ENCODE results near the gene NFIA.
A peak's percentile ranks its signal among the peaks of the same experiment; 100 is the strongest.

The NFIA gene

DNA sequence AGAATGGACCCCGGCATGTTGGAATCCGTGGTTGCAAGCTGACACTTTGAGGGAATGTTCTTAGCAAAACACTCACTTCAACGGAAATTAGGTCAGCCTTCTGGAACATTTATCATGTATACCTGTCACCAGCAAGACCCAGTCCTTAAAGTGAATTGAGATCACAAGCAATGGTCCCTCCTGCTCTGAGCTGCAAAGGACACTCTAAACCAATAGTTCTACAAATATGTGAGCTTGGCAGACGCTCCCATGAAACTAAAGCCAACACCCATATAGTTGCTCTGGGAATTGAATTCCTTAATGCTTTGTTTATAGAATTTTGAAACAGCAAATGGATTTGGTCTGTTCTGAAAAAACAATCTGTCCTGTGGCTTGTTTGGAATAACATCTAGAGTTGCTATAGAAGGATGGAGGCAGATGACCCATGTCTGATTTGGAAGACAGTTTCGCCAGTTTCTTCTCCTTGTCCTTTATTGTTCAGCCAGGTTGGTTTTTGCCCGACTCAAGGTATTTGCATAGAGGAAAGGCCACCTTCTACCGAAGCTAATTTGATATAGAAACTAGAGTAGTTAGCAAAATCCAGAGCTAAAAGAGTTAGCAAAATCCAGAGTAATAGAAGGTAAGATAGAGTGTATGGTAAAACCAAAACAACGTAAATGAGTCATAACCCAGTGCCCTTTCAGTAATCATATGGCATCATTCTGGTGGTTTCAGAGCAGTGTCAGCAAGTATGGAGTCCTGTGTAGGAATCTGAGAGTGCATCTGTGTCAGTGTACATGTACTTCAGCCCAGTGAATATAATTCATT lies 236.2 kb downstream of the NFIA start:
- H3K27me3 ChIP-seq (ENCODE audit: control insufficient read depth, insufficient read depth, low read length): no peaks in the 10 kb centered on the region

DNA sequence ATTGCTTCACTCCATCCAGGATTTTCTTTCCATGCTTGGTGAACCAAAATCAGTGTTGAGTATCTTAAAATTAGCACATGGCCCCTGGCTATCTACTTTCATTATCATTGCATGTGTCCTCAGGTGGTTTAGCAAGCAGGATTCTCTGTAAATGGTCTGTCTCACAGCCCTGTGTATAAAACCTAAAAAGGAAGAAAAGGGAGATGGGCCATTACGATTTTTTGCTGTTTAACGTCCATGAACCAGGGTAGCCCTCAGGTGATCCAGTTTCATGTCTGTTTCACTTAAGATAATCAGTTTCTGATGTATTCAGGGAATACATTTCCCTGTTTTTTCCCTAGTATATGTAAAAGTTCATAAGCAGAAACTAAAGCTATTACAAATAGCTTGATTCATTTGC lies 238.2 kb downstream of the NFIA start:
- Histone ChIP-seq H3K27me3 (ENCODE audit: control insufficient read depth, insufficient read depth, low read length) (no peaks in the 10 kb centered on the region), H3K4me3 (ENCODE audit: low read depth, low read length) (no peak overlapping the region), H3K9ac (no peak overlapping the region), H3K9me3 (ENCODE audit: control insufficient read depth, low read length) (no peaks in the 10 kb centered on the region), H2AFZ (no peak overlapping the region), H3K36me3 (ENCODE audit: control insufficient read depth, insufficient read depth, low read length) (no peaks in the 10 kb centered on the region), H3K79me2 (no peaks in the 10 kb centered on the region), H3K4me2 (ENCODE audit: low read length) (no peak overlapping the region), H3K27ac (no peak overlapping the region), H3K4me1 (peaks cover 17% of the 10 kb centered on the region)
- TF ChIP-seq, protein P1, sequence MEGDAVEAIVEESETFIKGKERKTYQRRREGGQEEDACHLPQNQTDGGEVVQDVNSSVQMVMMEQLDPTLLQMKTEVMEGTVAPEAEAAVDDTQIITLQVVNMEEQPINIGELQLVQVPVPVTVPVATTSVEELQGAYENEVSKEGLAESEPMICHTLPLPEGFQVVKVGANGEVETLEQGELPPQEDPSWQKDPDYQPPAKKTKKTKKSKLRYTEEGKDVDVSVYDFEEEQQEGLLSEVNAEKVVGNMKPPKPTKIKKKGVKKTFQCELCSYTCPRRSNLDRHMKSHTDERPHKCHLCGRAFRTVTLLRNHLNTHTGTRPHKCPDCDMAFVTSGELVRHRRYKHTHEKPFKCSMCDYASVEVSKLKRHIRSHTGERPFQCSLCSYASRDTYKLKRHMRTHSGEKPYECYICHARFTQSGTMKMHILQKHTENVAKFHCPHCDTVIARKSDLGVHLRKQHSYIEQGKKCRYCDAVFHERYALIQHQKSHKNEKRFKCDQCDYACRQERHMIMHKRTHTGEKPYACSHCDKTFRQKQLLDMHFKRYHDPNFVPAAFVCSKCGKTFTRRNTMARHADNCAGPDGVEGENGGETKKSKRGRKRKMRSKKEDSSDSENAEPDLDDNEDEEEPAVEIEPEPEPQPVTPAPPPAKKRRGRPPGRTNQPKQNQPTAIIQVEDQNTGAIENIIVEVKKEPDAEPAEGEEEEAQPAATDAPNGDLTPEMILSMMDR (IDR thresholded peaks at IDR 0.05): no peak

More for the DNA sequence above, 236.2 kb downstream of the NFIA start:
- no peaks in the 10 kb centered on the region for H3K36me3 ChIP-seq (ENCODE audit: control insufficient read depth, insufficient read depth, low read length)
- TF ChIP-seq, protein P1 (IDR thresholded peaks at IDR 0.05): no peak
- peaks cover 12% of the 10 kb centered on the region for H3K4me1 ChIP-seq
- H3K4me2 ChIP-seq (ENCODE audit: low read length): peak overlapping the region; percentile 32
- no peak overlapping the region for H3K4me3 ChIP-seq (ENCODE audit: low read depth, low read length)
- H3K9me3 ChIP-seq (ENCODE audit: control insufficient read depth, low read length): no peaks in the 10 kb centered on the region
- no peak overlapping the region for H3K9ac ChIP-seq
- no peak overlapping the region for H2AFZ ChIP-seq
- no peaks in the 10 kb centered on the region for H3K79me2 ChIP-seq
- H3K27ac ChIP-seq: peak overlapping the region; percentile 20

DNA sequence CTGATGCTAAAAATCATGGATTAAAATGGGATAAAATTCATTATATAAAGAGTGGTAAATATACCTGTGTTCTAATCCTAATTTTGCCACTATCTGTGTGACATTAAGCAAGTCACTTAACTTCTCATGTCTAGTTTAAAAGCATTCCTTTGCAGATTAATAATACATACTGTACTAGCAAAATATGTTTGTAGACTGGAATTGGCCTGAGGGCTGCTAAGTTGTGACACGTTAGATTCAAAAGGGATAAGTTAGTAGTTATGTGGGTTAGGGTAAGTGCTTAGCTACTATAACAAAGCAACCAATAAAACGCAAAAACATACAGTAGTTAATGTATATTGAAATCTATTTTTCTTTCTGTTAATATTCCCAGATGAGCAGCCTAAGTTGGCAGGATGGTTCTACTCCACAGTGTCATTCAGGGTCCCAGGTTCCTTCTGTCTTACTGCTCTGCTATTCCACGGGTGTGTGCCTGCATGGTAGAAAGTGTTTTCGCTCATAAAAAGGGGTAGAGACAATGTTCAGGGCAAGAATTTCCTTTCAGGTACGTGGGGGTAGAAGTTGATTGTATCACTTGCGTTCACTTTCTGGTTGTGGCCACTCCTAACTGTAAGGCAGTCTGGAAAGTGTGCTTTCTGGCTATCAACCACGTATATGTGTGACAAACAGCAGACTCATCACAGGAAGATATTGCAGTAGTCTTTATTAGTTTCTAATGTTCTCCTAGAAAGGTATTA lies 239.8 kb downstream of the NFIA start:
- H2AFZ ChIP-seq: no peak overlapping the region
- H3K4me3 ChIP-seq (ENCODE audit: low read depth, low read length): no peak overlapping the region
- peaks cover 17% of the 10 kb centered on the region for H3K4me1 ChIP-seq
- TF ChIP-seq, protein P1 (IDR thresholded peaks at IDR 0.05): no peak
- no peaks in the 10 kb centered on the region for H3K36me3 ChIP-seq (ENCODE audit: control insufficient read depth, insufficient read depth, low read length)
- H3K4me2 ChIP-seq (ENCODE audit: low read length): no peak overlapping the region
- no peak overlapping the region for H3K9ac ChIP-seq
- H3K27me3 ChIP-seq (ENCODE audit: control insufficient read depth, insufficient read depth, low read length): no peaks in the 10 kb centered on the region
- H3K79me2 ChIP-seq: peaks cover 3% of the 10 kb centered on the region
- H3K9me3 ChIP-seq (ENCODE audit: control insufficient read depth, low read length): no peaks in the 10 kb centered on the region
- H3K27ac ChIP-seq: no peak overlapping the region

DNA sequence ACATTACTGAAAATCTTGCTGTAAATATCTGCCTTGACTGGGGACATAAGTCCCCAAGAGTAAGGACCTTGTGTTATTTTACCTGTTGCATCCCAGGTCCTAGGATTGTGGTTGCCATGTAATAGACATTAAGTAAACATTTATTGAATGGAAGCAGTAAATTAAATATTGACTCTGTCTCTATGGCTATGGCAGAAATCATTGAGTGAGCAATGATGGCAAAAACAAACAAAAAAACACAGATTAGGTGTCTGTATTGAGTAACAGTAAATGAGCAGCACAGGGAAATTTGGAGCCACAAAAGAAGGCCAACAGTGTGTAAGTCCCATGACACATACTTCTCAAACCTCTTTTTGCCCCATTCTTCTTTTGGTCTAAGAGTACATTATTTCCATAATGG lies 240.4 kb downstream of the NFIA start:
- no peak overlapping the region for H3K9ac ChIP-seq
- no peaks in the 10 kb centered on the region for H3K27me3 ChIP-seq (ENCODE audit: control insufficient read depth, insufficient read depth, low read length)
- peaks cover 3% of the 10 kb centered on the region for H3K79me2 ChIP-seq
- TF ChIP-seq, protein P1 (IDR thresholded peaks at IDR 0.05): no peak
- no peaks in the 10 kb centered on the region for H3K36me3 ChIP-seq (ENCODE audit: control insufficient read depth, insufficient read depth, low read length)
- no peak overlapping the region for H2AFZ ChIP-seq
- H3K4me3 ChIP-seq (ENCODE audit: low read depth, low read length): no peak overlapping the region
- H3K27ac ChIP-seq: no peak overlapping the region
- no peak overlapping the region for H3K4me2 ChIP-seq (ENCODE audit: low read length)
- H3K9me3 ChIP-seq (ENCODE audit: control insufficient read depth, low read length): no peaks in the 10 kb centered on the region
- H3K4me1 ChIP-seq: peaks cover 17% of the 10 kb centered on the region

All from parathyroid adenoma (tissue), 2 donors.